Measurements from ENCODE around the gene RAB29.

DNA sequence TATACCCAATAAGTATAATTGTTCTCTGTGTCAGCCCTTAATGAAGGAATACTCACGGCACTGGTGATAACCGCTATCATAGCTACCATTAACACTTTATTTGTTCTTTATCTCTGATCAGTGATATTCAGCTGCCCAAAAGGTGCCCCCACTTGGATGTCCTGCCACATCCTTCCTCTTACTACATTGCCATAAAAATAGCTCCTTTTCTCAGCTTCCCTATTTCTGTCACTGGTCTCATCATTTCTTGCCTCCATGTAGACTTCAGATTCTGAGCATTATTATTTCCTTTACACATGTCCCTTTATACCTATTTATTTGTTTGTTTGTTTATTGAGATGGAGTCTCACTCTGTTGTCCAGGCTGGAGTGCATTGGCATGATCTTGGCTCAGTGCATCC is 2.7 kb upstream of the RAB29 start:
- no peak for TF ChIP-seq BACH2 (CRISPR knock-in tag; IDR thresholded peaks at IDR 0.05; ENCODE audit: borderline replicate concordance)
- TF ChIP-seq TCF4 (CRISPR knock-in tag; IDR thresholded peaks at IDR 0.05; ENCODE audit: borderline replicate concordance): no peak
- TF ChIP-seq, protein P1, sequence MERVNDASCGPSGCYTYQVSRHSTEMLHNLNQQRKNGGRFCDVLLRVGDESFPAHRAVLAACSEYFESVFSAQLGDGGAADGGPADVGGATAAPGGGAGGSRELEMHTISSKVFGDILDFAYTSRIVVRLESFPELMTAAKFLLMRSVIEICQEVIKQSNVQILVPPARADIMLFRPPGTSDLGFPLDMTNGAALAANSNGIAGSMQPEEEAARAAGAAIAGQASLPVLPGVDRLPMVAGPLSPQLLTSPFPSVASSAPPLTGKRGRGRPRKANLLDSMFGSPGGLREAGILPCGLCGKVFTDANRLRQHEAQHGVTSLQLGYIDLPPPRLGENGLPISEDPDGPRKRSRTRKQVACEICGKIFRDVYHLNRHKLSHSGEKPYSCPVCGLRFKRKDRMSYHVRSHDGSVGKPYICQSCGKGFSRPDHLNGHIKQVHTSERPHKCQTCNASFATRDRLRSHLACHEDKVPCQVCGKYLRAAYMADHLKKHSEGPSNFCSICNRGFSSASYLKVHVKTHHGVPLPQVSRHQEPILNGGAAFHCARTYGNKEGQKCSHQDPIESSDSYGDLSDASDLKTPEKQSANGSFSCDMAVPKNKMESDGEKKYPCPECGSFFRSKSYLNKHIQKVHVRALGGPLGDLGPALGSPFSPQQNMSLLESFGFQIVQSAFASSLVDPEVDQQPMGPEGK (CRISPR knock-in tag; IDR thresholded peaks at IDR 0.05; ENCODE audit: borderline replicate concordance): no peak
- TF ChIP-seq, protein P2, sequence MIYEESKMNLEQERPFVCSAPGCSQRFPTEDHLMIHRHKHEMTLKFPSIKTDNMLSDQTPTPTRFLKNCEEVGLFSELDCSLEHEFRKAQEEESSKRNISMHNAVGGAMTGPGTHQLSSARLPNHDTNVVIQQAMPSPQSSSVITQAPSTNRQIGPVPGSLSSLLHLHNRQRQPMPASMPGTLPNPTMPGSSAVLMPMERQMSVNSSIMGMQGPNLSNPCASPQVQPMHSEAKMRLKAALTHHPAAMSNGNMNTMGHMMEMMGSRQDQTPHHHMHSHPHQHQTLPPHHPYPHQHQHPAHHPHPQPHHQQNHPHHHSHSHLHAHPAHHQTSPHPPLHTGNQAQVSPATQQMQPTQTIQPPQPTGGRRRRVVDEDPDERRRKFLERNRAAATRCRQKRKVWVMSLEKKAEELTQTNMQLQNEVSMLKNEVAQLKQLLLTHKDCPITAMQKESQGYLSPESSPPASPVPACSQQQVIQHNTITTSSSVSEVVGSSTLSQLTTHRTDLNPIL (CRISPR knock-in tag; IDR thresholded peaks at IDR 0.05; ENCODE audit: low read depth): no peak
- TF ChIP-seq, protein P3, sequence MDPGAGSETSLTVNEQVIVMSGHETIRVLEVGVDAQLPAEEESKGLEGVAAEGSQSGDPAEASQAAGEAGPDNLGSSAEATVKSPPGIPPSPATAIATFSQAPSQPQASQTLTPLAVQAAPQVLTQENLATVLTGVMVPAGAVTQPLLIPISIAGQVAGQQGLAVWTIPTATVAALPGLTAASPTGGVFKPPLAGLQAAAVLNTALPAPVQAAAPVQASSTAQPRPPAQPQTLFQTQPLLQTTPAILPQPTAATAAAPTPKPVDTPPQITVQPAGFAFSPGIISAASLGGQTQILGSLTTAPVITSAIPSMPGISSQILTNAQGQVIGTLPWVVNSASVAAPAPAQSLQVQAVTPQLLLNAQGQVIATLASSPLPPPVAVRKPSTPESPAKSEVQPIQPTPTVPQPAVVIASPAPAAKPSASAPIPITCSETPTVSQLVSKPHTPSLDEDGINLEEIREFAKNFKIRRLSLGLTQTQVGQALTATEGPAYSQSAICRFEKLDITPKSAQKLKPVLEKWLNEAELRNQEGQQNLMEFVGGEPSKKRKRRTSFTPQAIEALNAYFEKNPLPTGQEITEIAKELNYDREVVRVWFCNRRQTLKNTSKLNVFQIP (CRISPR knock-in tag; IDR thresholded peaks at IDR 0.05; ENCODE audit: borderline replicate concordance, low read depth): no peak
- no peak for TF ChIP-seq ZFP3 (CRISPR knock-in tag; IDR thresholded peaks at IDR 0.05)
- no peak for TF ChIP-seq RARB (CRISPR knock-in tag; IDR thresholded peaks at IDR 0.05)
- no peak for TF ChIP-seq ISL1 (CRISPR knock-in tag; IDR thresholded peaks at IDR 0.05)
- TF ChIP-seq ESRRG (CRISPR knock-in tag; IDR thresholded peaks at IDR 0.05): no peak
